ENCODE measurements around the gene RSPRY1. TPM values are rescaled to one million over a fixed set of nuclear protein-coding genes. Genes with fewer than 3 reads are reported as not detected.

Gene RSPRY1
- total and polyA plus RNA-seq, 5 donors from 2014 or later = 25.7 to 46.4 (median 31.7) TPM

DNA sequence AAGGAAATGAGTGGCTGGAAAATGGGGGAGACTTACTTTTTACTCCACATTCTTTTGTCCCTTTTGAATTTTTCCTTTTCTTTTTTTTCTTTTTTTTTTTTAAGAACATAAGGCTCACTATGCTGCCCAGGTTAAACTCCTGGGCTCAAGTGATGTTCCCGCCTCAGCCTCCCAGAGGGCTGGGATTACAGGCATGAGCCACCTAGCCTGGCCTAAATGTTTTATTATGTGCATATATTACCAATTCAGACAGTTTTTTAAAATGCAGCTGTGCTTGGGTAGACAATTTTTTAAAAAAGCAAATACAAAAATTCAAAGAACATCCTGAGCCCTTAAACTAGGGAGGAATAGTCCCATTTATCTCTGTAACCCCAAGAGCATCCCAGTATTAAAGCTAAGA is 28.6 kb upstream of the RSPRY1 start:
- H3K27ac ChIP-seq (ENCODE audit: insufficient read depth, low read length, poor library complexity, severe bottlenecking) = no peak overlapping the region
- no peak overlapping the region for H3K4me3 ChIP-seq (ENCODE audit: low read depth, low read length)
- no peaks in the 10 kb centered on the region for H3K27me3 Mint-ChIP-seq

GRCh38 chr16:57159447-57159846 is 26.7 kb upstream of the RSPRY1 start:
- no peak overlapping the region for H3K4me3 ChIP-seq (ENCODE audit: low read depth, low read length)
- H3K36me3 ChIP-seq (ENCODE audit: control insufficient read depth, insufficient read depth, low read length) = peaks cover 75% of the 10 kb centered on the region
- H3K27me3 Mint-ChIP-seq = no peaks in the 10 kb centered on the region
- no peak for DNase-seq
- no peak overlapping the region for H3K27ac Mint-ChIP-seq
- no peaks in the 10 kb centered on the region for H3K9me3 Mint-ChIP-seq
- H3K4me1 ChIP-seq (ENCODE audit: control insufficient read depth, insufficient read depth, low read length, poor library complexity, severe bottlenecking) = no peaks in the 10 kb centered on the region
- no peaks in the 10 kb centered on the region for H3K27me3 ChIP-seq (ENCODE audit: control insufficient read depth, insufficient read depth, low read length)
- H3K9me3 ChIP-seq (ENCODE audit: control insufficient read depth in 2 of 2, low read length in 2 of 2) = no peaks in the 10 kb centered on the region
- H3K36me3 Mint-ChIP-seq = peaks cover 61% of the 10 kb centered on the region
- peaks cover 7 to 20% (median 17%) of the 10 kb centered on the region in 4 donors for H3K4me1 Mint-ChIP-seq
- ATAC-seq (ENCODE audit: low read depth in 2 of 2) = no peak
- no peak overlapping the region for H3K4me3 Mint-ChIP-seq
- no peak overlapping the region for H3K27ac ChIP-seq (ENCODE audit: insufficient read depth, low read length, poor library complexity, severe bottlenecking)

More for the DNA sequence above, 28.6 kb upstream of the RSPRY1 start:
- Histone ChIP-seq H3K27me3 (ENCODE audit: control insufficient read depth, insufficient read depth, low read length) (no peaks in the 10 kb centered on the region), H3K9me3 (ENCODE audit: control insufficient read depth in 2 of 2, low read length in 2 of 2) (no peaks in the 10 kb centered on the region), H3K4me1 (ENCODE audit: control insufficient read depth, insufficient read depth, low read length, poor library complexity, severe bottlenecking) (no peaks in the 10 kb centered on the region), H3K36me3 (ENCODE audit: control insufficient read depth, insufficient read depth, low read length) (peaks cover 75% of the 10 kb centered on the region)
- no peak overlapping the region for H3K4me3 Mint-ChIP-seq
- DNase-seq (no peak), ATAC-seq (ENCODE audit: low read depth in 2 of 2) (no peak)
- H3K9me3 Mint-ChIP-seq = no peaks in the 10 kb centered on the region
- H3K36me3 Mint-ChIP-seq = peaks cover 65% of the 10 kb centered on the region
- H3K4me1 Mint-ChIP-seq = peaks cover 7 to 20% (median 16%) of the 10 kb centered on the region in 4 donors
- H3K27ac Mint-ChIP-seq = no peak overlapping the region

DNA sequence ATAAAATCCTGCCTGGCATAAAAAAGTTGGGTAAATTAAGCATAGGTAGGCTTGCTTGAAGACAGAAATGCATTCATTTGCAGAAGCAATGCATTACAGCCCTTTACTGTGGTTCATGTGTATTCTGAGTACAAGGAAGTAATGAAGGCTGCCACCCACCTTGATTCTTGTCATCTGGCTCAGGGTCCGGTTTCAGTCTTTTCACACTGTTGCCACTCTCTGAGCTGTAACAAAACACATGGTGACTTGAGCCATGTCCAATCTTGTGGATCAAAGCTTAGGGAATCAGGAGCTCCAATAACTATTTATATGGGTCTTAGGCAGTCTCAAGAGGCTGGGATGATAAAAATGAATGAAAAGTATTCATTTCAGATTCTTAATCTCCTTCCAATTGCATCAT is 22.3 kb upstream of the RSPRY1 start:
- Histone ChIP-seq H3K27me3 (ENCODE audit: control insufficient read depth, insufficient read depth, low read length) (no peaks in the 10 kb centered on the region), H3K9me3 (ENCODE audit: control insufficient read depth in 2 of 2, low read length in 2 of 2) (no peaks in the 10 kb centered on the region), H3K4me1 (ENCODE audit: control insufficient read depth, insufficient read depth, low read length, poor library complexity, severe bottlenecking) (peaks cover 4% of the 10 kb centered on the region), H3K36me3 (ENCODE audit: control insufficient read depth, insufficient read depth, low read length) (peaks cover 62% of the 10 kb centered on the region), H3K4me3 (ENCODE audit: low read depth, low read length) (no peak overlapping the region), H3K27ac (ENCODE audit: insufficient read depth, low read length, poor library complexity, severe bottlenecking) (no peak overlapping the region)
- peaks cover 56% of the 10 kb centered on the region for H3K36me3 Mint-ChIP-seq
- no peak overlapping the region for H3K4me3 Mint-ChIP-seq
- no peak for ATAC-seq (ENCODE audit: low read depth in 2 of 2)
- no peaks in the 10 kb centered on the region for H3K27me3 Mint-ChIP-seq
- DNase-seq = no peak
- H3K4me1 Mint-ChIP-seq = peaks cover 9 to 20% (median 12%) of the 10 kb centered on the region in 4 donors
- H3K27ac Mint-ChIP-seq = peak overlapping the region in 1 of 3 donors; percentile 21
- no peaks in the 10 kb centered on the region for H3K9me3 Mint-ChIP-seq

GRCh38 chr16:57165483-57165882 is 20.6 kb upstream of the RSPRY1 start:
- H3K4me1 ChIP-seq (ENCODE audit: control insufficient read depth, insufficient read depth, low read length, poor library complexity, severe bottlenecking) = peaks cover 4% of the 10 kb centered on the region
- H3K27ac ChIP-seq (ENCODE audit: insufficient read depth, low read length, poor library complexity, severe bottlenecking) = no peak overlapping the region

DNA sequence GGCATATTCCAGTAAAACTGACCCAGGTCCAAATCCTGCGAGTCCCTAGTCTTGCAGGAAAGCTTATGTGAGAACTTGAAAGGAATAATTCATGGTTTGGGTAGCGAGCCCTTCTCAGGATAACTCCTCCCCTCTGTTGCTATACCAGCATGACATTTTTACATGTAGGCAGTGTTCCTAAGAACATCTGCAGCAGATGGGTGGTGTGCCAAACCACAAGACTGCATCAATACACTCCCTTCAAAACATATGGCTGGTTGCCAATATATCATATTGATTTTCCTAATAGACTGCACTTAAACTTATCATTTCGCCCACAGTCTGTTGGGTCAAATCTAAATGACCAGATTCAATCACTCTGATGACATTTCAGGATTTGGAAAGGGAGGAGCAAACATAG is 20.2 kb upstream of the RSPRY1 start:
- Mint-ChIP-seq H3K4me1 (peaks cover 7 to 10% (median 8%) of the 10 kb centered on the region in 4 donors), H3K4me3 (no peak overlapping the region), H3K27me3 (no peaks in the 10 kb centered on the region), H3K36me3 (peaks cover 52% of the 10 kb centered on the region), H3K9me3 (no peaks in the 10 kb centered on the region), H3K27ac (peak overlapping the region in 1 of 3 donors; percentile 11)
- Histone ChIP-seq H3K4me3 (ENCODE audit: low read depth, low read length) (no peak overlapping the region), H3K4me1 (ENCODE audit: control insufficient read depth, insufficient read depth, low read length, poor library complexity, severe bottlenecking) (peaks cover 4% of the 10 kb centered on the region), H3K27ac (ENCODE audit: insufficient read depth, low read length, poor library complexity, severe bottlenecking) (no peak overlapping the region), H3K27me3 (ENCODE audit: control insufficient read depth, insufficient read depth, low read length) (no peaks in the 10 kb centered on the region), H3K36me3 (ENCODE audit: control insufficient read depth, insufficient read depth, low read length) (peaks cover 60% of the 10 kb centered on the region), H3K9me3 (ENCODE audit: control insufficient read depth in 2 of 2, low read length in 2 of 2) (no peaks in the 10 kb centered on the region)
- ATAC-seq (ENCODE audit: low read depth in 2 of 2) (no peak), DNase-seq (no peak)

More at GRCh38 chr16:57165483-57165882, 20.6 kb upstream of the RSPRY1 start:
- ATAC-seq (ENCODE audit: low read depth in 2 of 2) (no peak), DNase-seq (no peak)
- no peaks in the 10 kb centered on the region for H3K27me3 Mint-ChIP-seq
- peaks cover 53% of the 10 kb centered on the region for H3K36me3 Mint-ChIP-seq
- Histone ChIP-seq H3K9me3 (ENCODE audit: control insufficient read depth in 2 of 2, low read length in 2 of 2) (no peaks in the 10 kb centered on the region), H3K36me3 (ENCODE audit: control insufficient read depth, insufficient read depth, low read length) (peaks cover 60% of the 10 kb centered on the region), H3K27me3 (ENCODE audit: control insufficient read depth, insufficient read depth, low read length) (no peaks in the 10 kb centered on the region), H3K4me3 (ENCODE audit: low read depth, low read length) (no peak overlapping the region)
- H3K4me3 Mint-ChIP-seq = no peak overlapping the region
- peaks cover 7 to 13% (median 10%) of the 10 kb centered on the region in 4 donors for H3K4me1 Mint-ChIP-seq
- H3K27ac Mint-ChIP-seq = no peak overlapping the region
- no peaks in the 10 kb centered on the region for H3K9me3 Mint-ChIP-seq

DNA sequence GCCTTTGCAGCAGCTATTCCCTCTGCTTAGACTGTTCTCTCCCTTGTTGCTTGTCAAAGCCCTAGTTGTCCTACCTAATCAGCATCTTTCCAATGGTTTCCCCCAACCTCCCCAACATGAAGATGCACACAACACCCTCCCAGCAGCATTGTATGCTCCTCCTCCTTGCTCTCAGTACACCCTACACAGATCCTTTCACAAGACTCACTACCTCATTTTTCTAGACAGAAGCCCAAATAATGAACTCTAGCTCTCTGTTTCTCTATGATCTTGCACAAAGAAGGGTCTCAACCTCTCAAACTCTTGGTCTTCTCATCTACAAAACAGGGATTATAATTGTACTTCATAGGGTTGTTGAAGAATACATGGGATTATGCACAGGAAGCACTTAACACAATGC is 19.7 kb upstream of the RSPRY1 start:
- Histone ChIP-seq H3K4me1 (ENCODE audit: control insufficient read depth, insufficient read depth, low read length, poor library complexity, severe bottlenecking) (peaks cover 4% of the 10 kb centered on the region), H3K36me3 (ENCODE audit: control insufficient read depth, insufficient read depth, low read length) (peaks cover 65% of the 10 kb centered on the region), H3K27me3 (ENCODE audit: control insufficient read depth, insufficient read depth, low read length) (no peaks in the 10 kb centered on the region), H3K4me3 (ENCODE audit: low read depth, low read length) (no peak overlapping the region), H3K27ac (ENCODE audit: insufficient read depth, low read length, poor library complexity, severe bottlenecking) (no peak overlapping the region), H3K9me3 (ENCODE audit: control insufficient read depth in 2 of 2, low read length in 2 of 2) (no peaks in the 10 kb centered on the region)
- Mint-ChIP-seq H3K9me3 (no peaks in the 10 kb centered on the region), H3K36me3 (peaks cover 54% of the 10 kb centered on the region), H3K27ac (peak overlapping the region in 2 of 3 donors; percentile 3 to 65), H3K4me3 (no peak overlapping the region), H3K27me3 (no peaks in the 10 kb centered on the region), H3K4me1 (peaks cover 6 to 10% (median 7%) of the 10 kb centered on the region in 4 donors)
- no peak for ATAC-seq (ENCODE audit: low read depth in 2 of 2)
- DNase-seq = no peak

GRCh38 chr16:57166951-57167350 is 19.2 kb upstream of the RSPRY1 start:
- peaks cover 67% of the 10 kb centered on the region for H3K36me3 ChIP-seq (ENCODE audit: control insufficient read depth, insufficient read depth, low read length)
- no peak overlapping the region for H3K27ac ChIP-seq (ENCODE audit: insufficient read depth, low read length, poor library complexity, severe bottlenecking)

GRCh38 chr16:57167538-57167937 is 18.6 kb upstream of the RSPRY1 start:
- H3K27ac Mint-ChIP-seq = peak overlapping the region in 1 of 3 donors; percentile 68
- ATAC-seq (ENCODE audit: low read depth in 2 of 2) (no peak), DNase-seq (no peak)
- no peaks in the 10 kb centered on the region for H3K9me3 Mint-ChIP-seq
- H3K36me3 Mint-ChIP-seq = peaks cover 59% of the 10 kb centered on the region
- H3K27ac ChIP-seq (ENCODE audit: insufficient read depth, low read length, poor library complexity, severe bottlenecking) = no peak overlapping the region
- no peak overlapping the region for H3K4me3 Mint-ChIP-seq
- H3K27me3 ChIP-seq (ENCODE audit: control insufficient read depth, insufficient read depth, low read length) = no peaks in the 10 kb centered on the region
- peaks cover 6 to 10% (median 7%) of the 10 kb centered on the region in 4 donors for H3K4me1 Mint-ChIP-seq
- no peaks in the 10 kb centered on the region for H3K27me3 Mint-ChIP-seq
- peaks cover 4% of the 10 kb centered on the region for H3K4me1 ChIP-seq (ENCODE audit: control insufficient read depth, insufficient read depth, low read length, poor library complexity, severe bottlenecking)
- H3K36me3 ChIP-seq (ENCODE audit: control insufficient read depth, insufficient read depth, low read length) = peaks cover 63% of the 10 kb centered on the region
- no peaks in the 10 kb centered on the region for H3K9me3 ChIP-seq (ENCODE audit: control insufficient read depth in 2 of 2, low read length in 2 of 2)
- H3K4me3 ChIP-seq (ENCODE audit: low read depth, low read length) = no peak overlapping the region

More at GRCh38 chr16:57166951-57167350, 19.2 kb upstream of the RSPRY1 start:
- peaks cover 58% of the 10 kb centered on the region for H3K36me3 Mint-ChIP-seq
- no peak overlapping the region for H3K4me3 Mint-ChIP-seq
- Histone ChIP-seq H3K27me3 (ENCODE audit: control insufficient read depth, insufficient read depth, low read length) (no peaks in the 10 kb centered on the region), H3K9me3 (ENCODE audit: control insufficient read depth in 2 of 2, low read length in 2 of 2) (no peaks in the 10 kb centered on the region), H3K4me3 (ENCODE audit: low read depth, low read length) (no peak overlapping the region), H3K4me1 (ENCODE audit: control insufficient read depth, insufficient read depth, low read length, poor library complexity, severe bottlenecking) (peaks cover 4% of the 10 kb centered on the region)
- peak overlapping the region in 1 of 3 donors; percentile 65 for H3K27ac Mint-ChIP-seq
- no peaks in the 10 kb centered on the region for H3K27me3 Mint-ChIP-seq
- no peaks in the 10 kb centered on the region for H3K9me3 Mint-ChIP-seq
- ATAC-seq (ENCODE audit: low read depth in 2 of 2) (no peak), DNase-seq (no peak)
- peaks cover 6 to 10% (median 7%) of the 10 kb centered on the region in 4 donors for H3K4me1 Mint-ChIP-seq

Data from CD4-positive, CD25-positive, alpha-beta regulatory T cell (primary cell).